HG02970 (cell line): ENCODE results near the gene DDX59.

Experiments used
- ATAC-seq: cut with Tn5 transposase; IDR thresholded peaks from one replicate; pipeline ENCODE4 v1.9.1; 2021; ENCODE audit warnings: mild to moderate bottlenecking, moderate library complexity, moderate number of reproducible peaks; ENCODE audit not compliant: unreplicated experiment, low FRiP score

The DDX59 gene

GRCh38 chr1:200669314-200670241, at the start of gene DDX59:
DDX59 (minus strand) TSS chr1:200669907; CDS start chr1:200666740, 3,167 bp downstream.
- peak; percentile 79 for ATAC-seq

DNA sequence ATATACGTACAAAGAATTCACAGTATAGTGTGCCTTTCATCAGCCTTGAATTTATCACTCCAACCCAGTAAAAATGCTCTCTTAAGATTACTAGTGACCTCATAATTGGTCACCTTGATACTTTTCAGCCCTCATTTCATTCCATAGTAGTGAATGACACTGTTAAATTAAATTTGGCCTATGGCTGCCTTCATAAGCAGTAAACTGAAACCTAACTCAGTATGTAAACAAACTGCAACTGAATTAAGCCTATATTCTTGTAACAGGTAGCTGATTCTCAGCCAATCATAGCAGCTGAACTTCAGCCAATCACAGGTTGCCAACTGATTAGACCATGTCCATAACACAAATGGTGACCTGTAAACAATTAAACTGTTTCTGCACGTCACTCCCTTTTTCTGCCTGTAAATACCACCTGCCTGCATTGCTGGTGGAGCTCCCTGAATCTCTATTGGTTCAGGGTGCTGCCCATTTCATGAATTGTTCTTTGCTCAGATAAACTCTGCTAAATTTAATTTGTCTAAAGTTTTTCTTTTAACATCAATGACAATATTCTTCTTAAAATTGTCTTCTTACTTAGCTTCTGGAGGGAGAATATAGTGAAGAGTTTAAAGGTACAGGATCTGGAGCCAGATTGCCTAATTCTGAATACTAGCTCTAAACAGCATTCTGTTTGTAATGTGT, 44.9 kb upstream of the DDX59 start:
- ATAC-seq = no peak

DNA sequence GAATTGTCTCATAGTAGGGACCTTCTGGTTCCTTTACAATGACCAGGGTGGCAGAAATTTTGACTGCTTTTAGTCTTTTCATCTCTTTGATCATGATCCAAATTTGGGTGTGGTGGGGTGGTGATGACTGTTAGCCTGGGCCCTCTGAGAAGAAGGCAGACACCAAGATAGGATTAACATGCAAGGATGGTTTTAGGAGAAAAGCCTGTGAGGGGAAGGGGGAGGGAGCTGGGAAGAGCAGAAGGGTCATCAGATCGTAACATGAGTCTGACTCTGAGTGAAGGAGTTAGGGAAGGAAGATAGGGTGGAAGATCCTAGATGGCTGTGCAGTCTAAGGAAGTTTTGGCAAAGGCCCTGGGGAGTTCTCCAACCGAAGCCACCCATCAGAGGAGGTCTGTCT, 40.5 kb upstream of the DDX59 start:
- ATAC-seq = no peak

- ATAC-seq = no peak
These were observed 39.1 kb upstream of the DDX59 start for GRCh38 chr1:200708769-200709168.

DNA sequence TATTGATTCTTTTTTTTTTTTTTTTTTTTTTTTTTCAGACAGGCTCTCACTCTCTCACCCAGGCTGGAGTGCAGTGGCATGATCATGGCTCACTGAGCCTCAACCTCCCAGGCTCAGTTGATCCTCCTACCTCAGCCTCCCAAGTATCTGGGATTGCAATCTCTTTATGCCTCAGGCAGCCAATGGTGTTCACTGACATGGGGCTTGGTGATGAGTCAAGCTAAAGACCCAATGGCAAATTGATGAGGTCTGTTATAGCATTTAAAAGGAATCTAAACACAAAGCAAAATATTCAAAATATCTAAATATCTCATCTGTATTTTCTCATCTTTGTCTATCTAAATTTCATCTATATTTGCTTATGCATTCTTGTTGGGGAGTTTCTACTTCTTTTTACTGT, 38.5 kb upstream of the DDX59 start:
- ATAC-seq = no peak

DNA sequence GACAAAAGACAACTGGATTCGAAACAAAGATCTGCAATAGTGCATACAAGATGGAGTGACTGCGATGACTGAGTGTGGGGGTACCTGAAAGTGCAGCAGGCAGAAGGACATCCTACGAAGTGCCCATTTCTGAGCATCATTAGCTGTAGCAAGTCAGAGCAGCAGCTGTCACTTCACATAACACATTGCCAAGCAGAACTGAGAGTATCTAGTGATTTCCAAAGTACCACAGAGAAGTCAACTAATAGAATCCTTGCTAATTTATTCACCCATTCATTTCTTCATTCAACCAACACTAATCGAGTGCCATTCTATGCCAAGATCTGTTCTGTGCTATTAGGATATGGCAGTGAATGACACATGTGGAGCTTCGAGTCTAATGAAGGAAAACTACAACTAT, 37.4 kb upstream of the DDX59 start:
- ATAC-seq = no peak

DNA sequence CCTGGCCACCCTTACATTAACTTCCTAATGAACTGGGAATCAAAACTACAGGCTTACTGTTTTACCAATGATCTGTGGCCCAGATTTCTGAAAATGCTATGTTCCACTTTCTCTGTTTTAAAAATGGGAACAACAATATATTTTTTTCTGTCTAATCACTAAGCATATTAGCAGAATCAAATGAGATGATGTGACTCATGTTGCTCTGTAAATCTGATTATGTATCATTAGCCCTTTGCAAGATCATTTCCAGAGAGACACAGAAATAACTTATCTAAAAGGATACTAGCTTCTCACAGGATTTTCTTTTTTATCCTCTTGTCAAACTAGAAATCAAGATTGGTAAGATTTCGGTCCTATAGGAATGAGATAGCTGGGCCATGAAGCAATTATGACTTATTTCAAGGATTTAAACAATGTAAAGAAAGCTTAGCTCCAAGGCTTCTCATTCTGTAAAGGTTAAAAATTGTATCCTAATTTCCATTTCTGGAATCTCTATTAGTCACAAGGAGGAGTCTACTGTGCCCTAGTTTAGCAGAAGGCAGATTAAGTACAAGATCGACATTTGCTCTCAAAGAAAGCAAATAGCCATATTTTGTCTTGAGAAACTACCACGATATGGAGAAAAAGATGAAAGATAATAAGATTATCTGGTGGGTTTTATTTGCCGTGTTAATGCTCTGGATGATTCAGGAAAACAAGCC, 36.6 kb upstream of the DDX59 start:
- no peak for ATAC-seq

DNA sequence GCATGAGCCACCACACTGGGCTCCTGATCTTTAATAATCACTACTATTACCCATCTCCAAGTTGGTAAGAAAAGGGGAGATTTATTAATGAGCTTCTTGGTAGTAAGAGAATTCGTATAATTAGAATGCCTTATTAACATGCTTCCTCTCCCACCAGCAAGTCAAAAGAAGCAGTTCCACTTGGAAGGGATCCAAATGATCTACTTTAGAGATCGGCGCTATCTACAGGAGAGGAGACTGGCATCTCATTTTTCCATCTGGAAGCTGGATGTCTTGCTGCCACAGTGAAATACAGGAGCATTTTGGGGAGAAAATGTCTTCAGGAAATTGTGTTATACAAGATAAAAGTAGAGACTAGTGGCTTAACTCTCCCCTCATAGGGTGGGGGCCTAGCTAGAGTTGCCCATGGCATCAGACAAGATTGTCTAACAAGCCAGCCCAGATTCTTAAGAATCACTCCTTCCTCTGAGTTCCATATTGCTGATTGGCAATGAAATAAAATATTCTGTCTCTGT, 35.3 kb upstream of the DDX59 start:
- no peak for ATAC-seq

DNA sequence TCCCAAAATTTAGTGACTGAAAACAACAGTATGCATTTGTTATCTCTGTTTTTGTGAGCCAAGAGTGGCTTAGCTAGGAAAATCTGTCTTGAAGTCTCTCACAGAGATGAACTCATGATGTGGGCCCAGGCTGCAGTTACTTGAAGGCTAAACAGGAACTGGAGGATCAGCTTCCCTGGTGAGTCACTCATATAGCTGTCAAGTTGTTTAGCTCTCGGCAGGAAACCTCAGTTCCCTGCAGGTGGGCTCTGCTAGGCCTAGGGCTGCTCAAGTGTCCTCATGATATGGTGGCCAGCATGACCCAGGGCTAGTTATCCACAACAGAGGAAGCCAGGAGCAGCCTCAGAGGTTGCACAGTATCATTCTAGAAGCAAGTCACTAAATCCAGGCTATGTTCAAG, 30.2 kb upstream of the DDX59 start:
- ATAC-seq = no peak

GRCh38 chr1:200694738-200695137, 25.0 kb upstream of the DDX59 start:
- no peak for ATAC-seq

GRCh38 chr1:200693327-200693726, 23.6 kb upstream of the DDX59 start:
- ATAC-seq = no peak

DNA sequence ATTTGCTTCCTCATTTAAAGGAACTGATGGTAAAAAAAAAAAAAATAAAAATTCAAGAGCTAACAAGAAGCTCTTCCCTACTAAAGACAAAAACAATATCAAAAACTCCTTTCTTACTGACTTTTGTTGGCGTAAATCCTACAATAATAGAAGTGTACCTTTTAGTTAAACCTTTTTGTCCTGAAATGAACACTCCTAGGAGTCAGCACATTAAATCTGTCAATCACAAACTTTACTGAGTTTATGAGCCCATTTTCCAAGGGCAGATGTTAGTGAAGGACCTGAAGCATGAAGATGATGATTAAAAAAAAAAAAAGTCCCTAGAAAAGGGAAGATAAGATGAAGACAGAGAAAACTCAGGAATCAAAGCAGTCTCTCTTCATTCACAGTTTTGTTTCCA, 22.6 kb upstream of the DDX59 start:
- no peak for ATAC-seq

DNA sequence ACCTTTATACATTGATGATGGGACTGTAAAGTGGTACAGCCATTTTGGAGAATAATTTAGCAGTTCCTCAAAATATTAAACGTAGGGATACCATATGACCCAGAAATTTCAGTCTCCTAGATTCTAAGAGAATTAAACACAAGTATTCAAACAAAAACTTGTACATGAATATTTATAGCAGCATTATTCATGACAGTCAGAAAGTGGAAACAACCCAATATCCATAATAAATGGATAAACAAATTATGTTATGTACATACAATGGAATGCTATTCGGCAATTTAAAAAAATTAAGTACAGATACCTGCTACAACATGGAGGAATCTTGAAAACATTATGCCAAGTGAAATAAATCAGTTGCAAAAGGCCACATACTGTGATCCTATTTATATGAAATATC, 16.9 kb upstream of the DDX59 start:
- no peak for ATAC-seq

- ATAC-seq = no peak
These were observed 14.3 kb upstream of the DDX59 start for GRCh38 chr1:200684015-200684414.

- ATAC-seq = no peak
These were observed 13.6 kb upstream of the DDX59 start for GRCh38 chr1:200683298-200683697.

GRCh38 chr1:200681231-200681630, 11.5 kb upstream of the DDX59 start:
- no peak for ATAC-seq

- no peak for ATAC-seq
These were observed 7.1 kb upstream of the DDX59 start for GRCh38 chr1:200676829-200677228.

DNA sequence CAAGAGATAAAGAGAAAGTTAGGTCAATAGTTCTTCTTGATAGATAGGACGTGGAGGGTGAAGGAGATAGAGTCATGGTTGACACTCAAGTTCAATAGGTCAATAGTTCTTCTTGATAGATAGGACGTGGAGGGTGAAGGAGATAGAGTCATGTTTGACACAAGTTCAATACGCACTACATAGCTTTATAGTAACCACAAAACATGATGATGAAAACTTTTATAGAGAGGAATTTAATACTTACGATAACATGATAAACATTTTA, 5.8 kb upstream of the DDX59 start:
- ATAC-seq = no peak

- no peak for ATAC-seq
These were observed 5.3 kb upstream of the DDX59 start for GRCh38 chr1:200674838-200675587.

DNA sequence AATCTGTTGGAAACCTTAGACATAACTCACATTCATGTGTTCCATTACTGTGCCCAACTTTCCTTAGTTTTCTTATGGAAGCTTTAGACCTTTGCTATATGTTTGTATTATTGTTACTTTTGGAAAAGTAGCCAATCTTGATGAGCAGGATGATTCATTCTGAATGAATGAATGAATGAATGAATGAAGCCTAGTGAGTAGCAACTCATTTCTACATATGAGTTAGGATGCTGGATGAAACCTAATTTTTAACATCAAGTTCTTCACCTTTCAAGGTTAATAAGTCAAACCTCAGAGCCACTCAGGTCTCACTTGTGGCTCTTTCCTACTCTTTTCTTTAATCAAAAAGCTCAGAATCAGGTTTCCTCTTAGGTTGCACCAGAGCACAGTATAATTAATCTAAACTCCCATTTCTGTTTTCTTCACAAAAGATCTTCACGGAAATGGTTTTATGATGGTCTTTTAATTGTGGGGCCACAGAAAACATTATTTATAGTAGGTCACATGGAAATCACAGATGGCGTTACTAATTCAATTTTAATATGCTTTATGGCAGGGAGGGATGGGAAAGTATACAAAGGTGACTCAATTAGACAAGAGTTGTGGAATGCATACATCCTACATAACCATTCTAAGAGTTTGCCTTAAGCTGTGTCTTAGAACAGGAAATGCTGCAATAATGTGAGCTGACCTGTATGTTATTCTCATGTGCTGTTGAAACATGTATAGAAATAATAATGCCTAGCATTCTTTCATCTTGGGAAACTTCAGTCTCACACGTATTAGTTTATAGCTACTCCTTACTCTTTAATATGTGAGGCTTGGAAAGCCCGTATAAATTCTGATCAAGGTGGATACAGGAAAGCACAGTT, 4.5 kb upstream of the DDX59 start:
- ATAC-seq = no peak
